ENCODE measurements around the gene SLC38A11.
"Not testable (repeated sequence)": the region's sequence is repeated elsewhere in the genome, so short reads cannot be mapped to it uniquely, and the experiment has no call there.

The SLC38A11 gene

GRCh38 chr2:164877927-164878326, 77.4 kb downstream of the SLC38A11 start:
- DNase-seq (ENCODE audit: low spot score): no peak

DNA sequence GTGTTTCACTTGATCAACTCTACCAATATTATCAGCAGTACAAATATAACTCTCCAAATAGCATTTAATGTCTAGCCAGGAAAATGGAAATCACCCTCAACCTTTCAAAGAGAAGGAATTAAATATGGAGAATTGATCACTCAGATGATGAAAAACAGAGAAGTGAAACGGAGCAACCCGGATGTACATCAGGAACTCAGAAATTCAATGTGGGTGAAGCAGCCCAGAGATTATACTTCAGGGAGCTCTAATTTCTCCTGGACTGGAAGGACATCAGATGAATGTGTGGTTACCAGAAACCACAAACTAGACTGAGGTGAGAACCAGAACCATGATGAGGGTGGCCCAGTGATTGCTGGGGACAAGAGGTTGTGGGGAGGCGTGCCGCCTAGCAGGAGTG, 78.2 kb downstream of the SLC38A11 start:
- DNase-seq (ENCODE audit: low spot score): no peak

DNA sequence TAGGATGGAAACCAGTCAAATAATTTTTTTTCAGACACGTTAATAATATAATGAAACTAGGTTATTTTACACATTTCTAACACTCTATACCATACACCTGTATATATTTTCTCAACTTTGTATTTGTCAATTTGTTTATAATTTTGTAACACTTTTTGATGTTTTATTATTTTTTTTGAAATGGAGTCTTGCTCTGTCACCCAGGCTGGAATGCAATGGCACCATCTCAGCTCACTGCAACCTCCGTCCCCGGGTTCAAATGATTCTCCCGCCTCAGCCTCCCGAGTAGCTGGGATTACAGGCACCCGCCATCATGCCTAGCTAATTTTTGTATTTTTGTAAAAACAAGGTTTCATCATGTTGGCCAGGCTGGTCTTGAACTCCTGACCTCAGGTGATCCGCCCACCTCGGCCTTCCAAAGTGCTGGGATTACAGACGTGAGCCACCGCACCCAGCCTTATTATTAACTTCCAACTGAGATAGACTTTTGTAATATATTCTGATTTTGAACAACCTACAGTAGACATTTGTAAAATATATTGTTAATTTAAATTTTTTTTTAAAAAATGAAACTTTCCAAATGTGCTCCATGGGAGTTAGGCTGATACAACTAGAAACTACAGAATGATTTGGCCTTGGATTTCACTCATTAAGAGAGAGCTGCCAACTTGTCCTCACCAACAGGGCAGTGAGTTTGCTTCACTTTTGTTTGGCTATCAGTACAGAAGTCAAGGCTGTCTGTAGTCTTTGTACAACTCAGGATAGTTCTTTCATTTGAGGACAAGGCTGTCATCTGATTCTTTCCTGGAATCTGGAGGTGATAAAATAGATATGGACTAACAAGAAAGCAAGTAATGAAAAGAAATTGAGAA, 79.8 kb downstream of the SLC38A11 start:
- no peak for DNase-seq (ENCODE audit: low spot score)

DNA sequence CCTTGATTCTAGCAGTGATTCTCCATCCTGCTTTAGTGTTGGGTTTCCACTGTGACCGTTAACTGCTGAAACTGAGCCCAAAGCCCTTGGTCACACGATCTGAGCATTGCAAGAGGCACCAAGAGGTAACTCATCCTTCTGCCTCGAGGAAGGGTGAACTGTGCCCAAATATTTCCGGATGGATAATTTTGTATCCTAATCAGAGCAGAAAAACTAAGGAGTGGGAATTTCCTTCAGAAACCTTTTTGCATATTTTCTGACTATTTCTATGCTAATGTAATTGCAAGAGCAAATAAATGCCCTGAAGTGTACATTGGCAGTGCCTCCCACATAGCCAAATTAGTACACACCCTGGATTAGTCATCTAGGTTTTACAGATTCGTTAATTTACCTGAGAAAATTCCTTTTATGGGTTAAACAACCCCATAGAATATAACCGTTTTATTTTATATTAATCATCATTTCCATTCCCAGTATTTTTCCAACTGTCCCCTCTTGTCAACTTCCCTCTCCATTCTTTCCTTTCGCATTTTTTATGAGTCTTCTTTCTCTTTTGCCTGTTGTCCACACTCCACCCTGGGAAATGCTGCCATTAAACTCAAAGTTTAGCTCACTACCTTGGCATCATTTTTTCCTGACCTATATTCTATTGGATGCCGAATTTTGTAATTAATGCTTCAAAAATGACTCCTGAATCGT, 82.0 kb downstream of the SLC38A11 start:
- no peak for DNase-seq (ENCODE audit: low spot score)

DNA sequence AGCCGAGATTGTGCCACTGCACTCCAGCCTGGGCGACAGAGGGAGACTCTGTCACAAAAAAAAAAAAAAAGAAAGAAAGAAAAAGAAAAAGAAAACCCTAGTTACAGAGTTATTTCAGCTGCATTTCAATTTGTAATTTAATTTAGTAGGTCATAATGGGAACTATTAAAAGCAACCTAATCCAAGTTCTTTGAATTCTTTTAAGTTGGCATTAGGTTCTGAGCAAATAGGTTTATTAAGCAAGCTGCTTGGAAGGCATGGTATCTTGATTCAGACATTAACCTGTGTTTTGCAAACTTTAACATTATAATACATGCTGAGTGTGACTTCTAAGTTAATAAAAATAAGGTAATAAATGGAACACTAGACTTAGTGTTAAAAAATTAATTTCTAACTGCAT, 83.9 kb downstream of the SLC38A11 start:
- no peak for DNase-seq (ENCODE audit: low spot score)

DNA sequence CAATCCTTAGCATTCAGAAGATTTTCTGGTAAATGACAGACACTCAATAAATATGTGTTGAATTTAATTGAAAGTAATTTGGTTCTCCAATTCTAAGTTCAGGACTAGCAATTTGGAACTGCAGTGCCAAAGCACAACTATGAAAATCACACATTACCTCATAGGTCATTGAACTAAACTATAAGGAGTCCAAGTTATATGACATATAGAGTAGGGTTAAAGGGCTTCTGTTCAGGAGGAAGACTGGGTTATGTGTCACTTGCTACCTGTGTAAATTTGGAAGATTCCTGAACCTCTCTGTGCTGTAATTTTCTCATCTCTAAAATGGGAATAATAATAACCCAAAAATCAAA, 85.9 kb downstream of the SLC38A11 start:
- DNase-seq (ENCODE audit: low spot score): no peak

DNA sequence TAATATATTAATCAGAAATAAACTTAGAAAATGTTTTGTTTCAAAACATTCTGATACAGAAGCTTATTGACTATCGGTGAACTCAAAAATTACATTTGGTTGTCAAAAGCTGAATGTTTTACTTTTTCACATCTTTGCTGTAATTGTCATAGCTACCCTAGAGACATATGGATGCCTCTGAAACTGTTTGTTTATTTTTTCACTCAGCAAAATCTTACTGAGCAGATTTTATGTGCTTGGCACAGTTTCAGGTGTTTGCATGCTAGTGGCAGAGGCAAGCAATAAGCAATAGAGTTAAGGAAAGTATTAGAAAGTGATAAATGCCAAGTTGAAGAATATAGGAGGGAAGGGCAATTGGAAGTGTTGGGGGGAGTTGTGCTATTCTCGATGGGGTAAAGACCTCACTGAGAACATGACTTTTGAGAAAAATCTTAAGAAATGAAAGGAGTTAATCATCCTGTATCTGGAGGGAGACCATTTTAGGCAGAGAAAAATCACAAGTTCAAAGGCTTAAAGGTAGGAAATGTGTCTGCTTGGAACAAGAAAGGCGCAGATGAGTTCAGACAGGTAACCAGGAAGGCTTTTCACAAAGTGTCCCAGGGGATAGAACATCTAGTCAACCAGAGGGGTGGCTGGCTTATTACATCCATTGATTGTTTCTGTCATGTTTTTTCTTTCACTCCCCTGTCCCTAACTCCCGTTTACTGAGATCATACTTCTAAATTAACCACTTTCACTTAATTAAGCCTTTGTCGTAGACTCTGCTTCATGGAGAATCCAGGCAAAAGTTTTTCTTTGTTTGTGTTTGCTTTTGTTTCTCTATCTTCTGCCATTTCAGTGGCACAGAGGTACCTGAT, 86.5 kb downstream of the SLC38A11 start:
- DNase-seq (ENCODE audit: low spot score): no peak

GRCh38 chr2:164867779-164868397, 87.4 kb downstream of the SLC38A11 start:
- DNase-seq (ENCODE audit: low spot score): no peak

DNA sequence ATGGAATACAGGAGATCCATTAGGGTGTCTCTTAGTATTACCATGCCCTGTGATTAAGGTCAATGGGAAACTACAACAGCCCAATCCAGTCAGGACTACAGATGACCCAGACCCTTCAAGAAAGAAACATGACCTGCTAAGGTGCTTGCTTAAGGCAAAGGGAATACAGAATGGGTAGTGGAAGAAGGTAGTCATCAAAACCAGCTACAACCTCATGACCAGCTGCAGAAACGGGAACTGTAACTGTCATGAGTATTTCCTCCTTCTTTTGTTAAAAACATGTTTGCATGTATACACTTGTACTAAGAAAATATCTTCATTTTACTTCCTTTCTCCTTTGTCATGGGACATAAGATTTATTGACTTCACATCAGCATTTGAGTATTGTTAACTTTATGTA, 88.9 kb downstream of the SLC38A11 start:
- DNase-seq (ENCODE audit: low spot score): not testable (repeated sequence)

- no peak for DNase-seq (ENCODE audit: low spot score)
Observed at GRCh38 chr2:164860694-164861042, 94.7 kb downstream of the SLC38A11 start.

- not testable (repeated sequence) for DNase-seq (ENCODE audit: low spot score)
Observed at GRCh38 chr2:164859906-164860693, 95.2 kb downstream of the SLC38A11 start.

- no peak for DNase-seq (ENCODE audit: low spot score)
Observed at GRCh38 chr2:164859251-164859818, 96.0 kb downstream of the SLC38A11 start.

DNA sequence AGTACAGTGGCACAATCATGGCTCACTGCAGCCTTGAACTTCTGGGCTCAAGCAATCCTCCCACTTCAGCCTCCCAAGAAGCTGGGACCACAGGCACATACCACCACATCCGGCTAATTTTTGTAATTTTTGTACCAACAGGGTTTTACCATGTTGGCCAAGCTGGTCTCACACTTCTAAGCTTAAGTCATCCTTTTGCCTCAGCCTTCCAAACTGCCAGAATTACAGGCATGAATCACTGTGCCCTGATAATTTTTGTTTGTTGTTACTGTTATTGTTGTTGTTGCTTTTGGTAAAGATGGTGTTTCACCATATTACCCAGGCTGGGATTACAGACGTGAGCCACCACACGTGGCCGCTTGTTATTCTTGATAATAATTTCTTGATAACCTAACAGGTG, 103.2 kb downstream of the SLC38A11 start:
- DNase-seq (ENCODE audit: low spot score): no peak

GRCh38 chr2:164850235-164850634, 105.1 kb downstream of the SLC38A11 start:
- no peak for DNase-seq (ENCODE audit: low spot score)

DNA sequence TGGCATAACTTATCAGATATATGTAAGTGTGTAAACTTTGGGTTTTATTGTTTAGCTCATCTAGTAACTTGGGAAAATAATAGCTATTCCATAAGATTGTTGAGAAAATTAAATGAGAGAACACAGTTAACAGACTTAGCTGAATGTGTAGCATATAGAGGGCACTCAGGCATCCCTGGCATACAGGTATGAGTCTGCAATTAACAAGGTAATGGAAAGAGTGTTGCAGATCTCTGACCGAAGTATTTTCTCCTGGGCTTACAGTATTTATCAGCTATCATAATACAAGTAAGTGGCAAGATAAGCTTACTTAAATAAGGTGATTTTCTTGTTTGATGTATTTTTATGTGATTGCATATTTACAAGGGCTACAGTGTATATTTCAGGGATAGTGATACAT, 105.8 kb downstream of the SLC38A11 start:
- DNase-seq (ENCODE audit: low spot score): no peak

DNA sequence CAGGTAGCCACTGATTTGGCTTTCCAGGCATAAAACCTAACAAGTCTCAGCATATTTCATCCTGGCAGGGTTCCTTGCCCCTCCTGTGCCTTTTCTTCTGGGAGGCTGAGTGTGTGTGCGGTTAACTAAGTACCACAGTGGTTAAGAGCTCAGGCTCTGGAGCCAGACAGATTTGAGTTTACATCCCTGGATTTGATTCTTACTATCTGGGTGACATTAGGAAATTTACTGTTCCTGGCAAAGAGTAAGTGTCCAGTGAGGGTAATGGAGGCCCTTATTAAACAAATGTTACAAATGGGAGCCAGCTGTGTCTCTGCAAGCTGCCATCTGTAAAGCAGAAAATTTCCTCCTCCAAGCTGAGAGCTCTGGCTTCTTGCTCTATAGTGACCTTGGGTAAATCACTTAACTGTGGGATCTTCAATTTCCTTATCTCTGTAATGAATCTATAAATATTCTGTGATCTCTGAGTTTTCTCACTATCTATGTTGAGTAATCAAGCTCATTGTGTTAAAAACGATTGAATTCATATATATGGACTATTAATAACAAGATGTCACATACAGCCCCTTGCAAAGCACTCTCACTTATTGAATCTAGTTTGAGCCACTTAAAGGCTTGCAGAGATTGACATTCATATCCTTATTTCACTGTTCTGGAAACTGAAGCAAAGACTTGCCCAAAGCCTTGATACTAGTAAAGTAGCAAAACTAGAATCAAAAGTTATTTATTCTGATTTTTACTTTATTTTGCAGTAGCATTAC, 107.2 kb downstream of the SLC38A11 start:
- DNase-seq (ENCODE audit: low spot score): no peak

GRCh38 chr2:164847291-164847690, 108.0 kb downstream of the SLC38A11 start:
- DNase-seq (ENCODE audit: low spot score): no peak

GRCh38 chr2:164846276-164846675, 109.0 kb downstream of the SLC38A11 start:
- DNase-seq (ENCODE audit: low spot score): no peak

Measured in CD4-positive, alpha-beta T cell treated with Interleukin-6 at 100 ng/mL for 8 hours (primary cell).